Prostate gland (tissue), 2 donors: Measurements from ENCODE around the gene DMBT1. TPM values are rescaled to one million over a fixed set of nuclear protein-coding genes. Genes with fewer than 3 reads are reported as not detected.

Experiments used
- DNase-seq: peaks from one replicate; pipeline ENCODE4 v3.0.0-alpha.2; 2019; ENCODE audit warnings: low spot score
- H3K27ac ChIP-seq, 2 donors: fragments of 200-600 bp; sonication (generic); 2 replicates each; pipeline ENCODE4 v1.5.1; 2017 to 2019
- H3K27me3 ChIP-seq: fragments of 200-600 bp; sonication (generic); replicated peaks from 2 replicates; pipeline ENCODE4 v1.5.1; 2019; ENCODE audit not compliant: insufficient read depth
- H3K36me3 ChIP-seq, 2 donors: fragments of 200-600 bp; sonication (generic); 1 replicate in 1 of 2; 2 replicates in 1 of 2; pipeline versions ENCODE4 v1.5.1 to v1.8.1; 2017 to 2019
- H3K4me1 ChIP-seq: fragments of 200-600 bp; sonication (generic); replicated peaks from 2 replicates; pipeline ENCODE4 v1.5.1; 2019
- H3K4me3 ChIP-seq, 2 donors: fragments of 200-600 bp; sonication (generic); 2 replicates each; pipeline ENCODE4 v1.5.1; 2017 to 2019
- H3K9me3 ChIP-seq: fragments of 200-600 bp; sonication (generic); 2 replicates; pipeline ENCODE4 v1.5.1; 2017
- POLR2A ChIP-seq: fragments of 450-650 bp; IDR thresholded peaks from one replicate; pipeline ENCODE4 v1.6.1; 2016; ENCODE audit warnings: antibody characterized with exemption, mild to moderate bottlenecking
- POLR2AphosphoS5 ChIP-seq: sonication (generic); formaldehyde crosslinking; IDR thresholded peaks from one replicate; pipeline ENCODE4 v1.6.1; 2017; ENCODE audit warnings: antibody characterized with exemption
- WGBS: methylation state at CpG from one replicate; pipeline ENCODE4 v1.1.5; 2018; 5-methylcytosine and 5-hydroxymethylcytosine counted together
- intact Hi-C: fragments of 100-400 bp; cut with DNase I; formaldehyde crosslinking; loops from one replicate; pipeline ENCODE4 v1.14.2; 2022
- total RNA-seq, 2 donors: library from RNA; depleted of rRNA; stranded (reverse); fragments of >200 nt; gene quantifications; one replicate each; pipeline ENCODE4 v1.1.0, GENCODE V29; 2016
- TF ChIP-seq, protein P1 (sequence below), 4 experiments: fragments of 200-600 bp in 2 of 4; fragments of 450-650 bp in 2 of 4; sonication (generic) in 2 of 4; IDR thresholded peaks; 1 replicate in 3 of 4; 2 replicates in 1 of 4; pipeline ENCODE4 v1.5.1; 2016 to 2019; ENCODE audit warnings: antibody characterized with exemption in 4 of 4, mild to moderate bottlenecking in 2 of 4, moderate library complexity in 2 of 4

DMBT1 gene
- total RNA-seq, 2 donors from 2014 or later = 0.51 to 4.6 TPM

DNA sequence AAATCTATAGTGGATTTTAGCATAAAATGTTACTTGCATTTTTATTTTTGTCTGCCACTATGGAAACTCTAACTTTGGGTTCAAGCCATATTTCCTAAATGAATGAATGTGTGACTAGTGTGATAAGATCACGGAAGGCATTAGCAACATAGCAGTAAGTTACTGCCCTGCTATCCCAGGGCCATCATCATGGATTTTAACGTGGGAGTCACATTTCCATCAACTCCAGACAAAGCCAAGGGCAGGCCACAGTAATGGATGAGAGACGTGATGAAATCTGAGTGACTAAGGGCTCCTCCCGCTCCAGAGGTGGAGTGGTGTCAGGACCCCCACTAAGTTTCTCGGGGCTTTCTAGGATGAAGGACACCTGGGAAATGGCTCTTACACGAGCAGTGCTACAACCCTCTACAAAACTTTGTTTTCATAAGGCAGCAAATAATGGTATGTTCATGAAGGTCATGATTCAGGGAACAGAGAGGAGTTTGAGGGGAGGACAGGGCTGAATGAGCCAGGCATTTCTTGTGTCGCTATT lies 104.8 kb downstream of the DMBT1 start:
- WGBS = 63% methylated on average over 7 of the region's 7 CpGs
- no peak for DNase-seq
- Histone ChIP-seq H3K4me1 (no peaks in the 10 kb centered on the region), H3K27me3 (no peaks in the 10 kb centered on the region), H3K9me3 (no peaks in the 10 kb centered on the region), H3K4me3 (no peak overlapping the region), H3K36me3 (no peaks in the 10 kb centered on the region), H3K27ac (no peak overlapping the region)
- TF ChIP-seq POLR2AphosphoS5 (no peak), POLR2A (no peak)
- TF ChIP-seq, protein P1, sequence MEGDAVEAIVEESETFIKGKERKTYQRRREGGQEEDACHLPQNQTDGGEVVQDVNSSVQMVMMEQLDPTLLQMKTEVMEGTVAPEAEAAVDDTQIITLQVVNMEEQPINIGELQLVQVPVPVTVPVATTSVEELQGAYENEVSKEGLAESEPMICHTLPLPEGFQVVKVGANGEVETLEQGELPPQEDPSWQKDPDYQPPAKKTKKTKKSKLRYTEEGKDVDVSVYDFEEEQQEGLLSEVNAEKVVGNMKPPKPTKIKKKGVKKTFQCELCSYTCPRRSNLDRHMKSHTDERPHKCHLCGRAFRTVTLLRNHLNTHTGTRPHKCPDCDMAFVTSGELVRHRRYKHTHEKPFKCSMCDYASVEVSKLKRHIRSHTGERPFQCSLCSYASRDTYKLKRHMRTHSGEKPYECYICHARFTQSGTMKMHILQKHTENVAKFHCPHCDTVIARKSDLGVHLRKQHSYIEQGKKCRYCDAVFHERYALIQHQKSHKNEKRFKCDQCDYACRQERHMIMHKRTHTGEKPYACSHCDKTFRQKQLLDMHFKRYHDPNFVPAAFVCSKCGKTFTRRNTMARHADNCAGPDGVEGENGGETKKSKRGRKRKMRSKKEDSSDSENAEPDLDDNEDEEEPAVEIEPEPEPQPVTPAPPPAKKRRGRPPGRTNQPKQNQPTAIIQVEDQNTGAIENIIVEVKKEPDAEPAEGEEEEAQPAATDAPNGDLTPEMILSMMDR (IDR thresholded peaks at IDR 0.05) = no peak
- intact Hi-C loops = no loop called here

DNA sequence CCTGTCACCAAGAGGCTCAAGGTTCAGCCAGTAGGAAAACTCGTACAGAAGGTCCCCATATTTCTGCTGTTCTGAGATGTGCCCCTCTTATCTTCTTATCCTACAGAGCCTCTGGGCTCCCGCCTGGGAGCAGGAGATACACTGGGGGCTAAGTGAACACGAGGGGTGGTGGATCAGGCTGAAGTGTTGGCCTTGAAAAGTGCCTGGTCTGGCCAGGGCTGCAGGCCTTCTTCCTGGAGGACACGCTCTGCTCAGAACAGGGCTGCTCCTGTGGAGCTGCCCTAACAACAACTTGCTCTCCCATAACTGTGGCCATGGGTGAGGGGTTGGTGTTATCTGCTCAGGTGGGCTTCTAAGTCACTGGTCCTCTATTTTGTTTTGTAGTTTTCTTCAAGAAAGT lies 105.4 kb downstream of the DMBT1 start:
- no peak for DNase-seq
- Histone ChIP-seq H3K9me3 (no peaks in the 10 kb centered on the region), H3K27me3 (no peaks in the 10 kb centered on the region), H3K4me3 (no peak overlapping the region), H3K4me1 (no peaks in the 10 kb centered on the region), H3K27ac (no peak overlapping the region), H3K36me3 (no peaks in the 10 kb centered on the region)
- TF ChIP-seq POLR2AphosphoS5 (no peak), POLR2A (no peak)
- TF ChIP-seq, protein P1 (IDR thresholded peaks at IDR 0.05) = no peak
- intact Hi-C loops = no loop called here
- WGBS = 80% methylated on average over 4 of the region's 4 CpGs

DNA sequence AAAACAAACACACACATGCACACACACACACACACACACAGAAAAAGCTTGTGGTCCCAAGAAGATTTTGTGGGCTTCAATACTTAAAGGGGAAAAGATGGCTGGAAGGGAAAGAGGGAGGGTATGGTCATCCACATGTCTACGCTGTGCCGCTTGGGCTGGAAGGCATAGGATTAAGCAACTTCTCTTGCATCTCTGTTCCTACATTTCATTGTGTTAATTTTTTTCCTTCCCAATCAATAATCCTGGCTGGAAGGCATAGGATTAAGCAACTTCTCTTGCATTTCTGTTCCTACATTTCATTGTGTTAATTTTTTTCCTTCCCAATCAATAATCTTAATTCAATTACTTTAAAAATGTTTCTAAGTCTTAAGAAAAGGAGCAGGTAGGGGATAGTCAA lies 108.5 kb downstream of the DMBT1 start:
- DNase-seq = no peak
- H3K4me3 ChIP-seq = no peak overlapping the region
- intact Hi-C loops = no loop called here
- no peaks in the 10 kb centered on the region for H3K9me3 ChIP-seq
- no peaks in the 10 kb centered on the region for H3K27me3 ChIP-seq
- TF ChIP-seq, protein P1 (IDR thresholded peaks at IDR 0.05) = no peak
- no peak for TF ChIP-seq POLR2A
- TF ChIP-seq POLR2AphosphoS5 = no peak
- no peaks in the 10 kb centered on the region for H3K36me3 ChIP-seq
- H3K4me1 ChIP-seq = no peaks in the 10 kb centered on the region
- H3K27ac ChIP-seq = no peak overlapping the region
- 93% methylated on average over 2 of the region's 2 CpGs for WGBS

DNA sequence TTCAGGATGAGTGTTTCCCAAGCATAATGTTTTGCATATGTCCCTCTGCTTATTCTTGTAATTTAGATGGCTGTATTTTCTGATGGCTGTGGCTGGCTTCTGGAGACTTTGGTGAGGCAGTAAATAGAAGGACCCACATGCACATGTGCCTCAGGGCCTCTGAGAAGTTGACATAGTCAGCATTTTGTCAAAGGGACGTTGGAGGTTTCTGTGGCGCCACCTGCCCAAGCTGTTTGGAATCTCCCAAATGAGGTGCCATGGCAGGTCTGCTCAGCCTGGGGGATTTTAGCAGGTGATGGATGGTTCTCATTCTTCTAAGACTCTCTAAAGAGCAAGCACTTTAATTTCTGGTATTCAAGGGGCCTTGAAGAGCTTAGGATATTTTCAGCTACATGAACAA lies 109.3 kb downstream of the DMBT1 start:
- Histone ChIP-seq H3K27me3 (no peaks in the 10 kb centered on the region), H3K36me3 (no peaks in the 10 kb centered on the region), H3K4me3 (no peak overlapping the region), H3K4me1 (no peaks in the 10 kb centered on the region), H3K9me3 (no peaks in the 10 kb centered on the region), H3K27ac (no peak overlapping the region)
- WGBS = 59% methylated on average over 2 of the region's 2 CpGs
- TF ChIP-seq POLR2A (no peak), POLR2AphosphoS5 (no peak)
- TF ChIP-seq, protein P1 (IDR thresholded peaks at IDR 0.05) = no peak
- intact Hi-C loops = no loop called here
- DNase-seq = no peak

DNA sequence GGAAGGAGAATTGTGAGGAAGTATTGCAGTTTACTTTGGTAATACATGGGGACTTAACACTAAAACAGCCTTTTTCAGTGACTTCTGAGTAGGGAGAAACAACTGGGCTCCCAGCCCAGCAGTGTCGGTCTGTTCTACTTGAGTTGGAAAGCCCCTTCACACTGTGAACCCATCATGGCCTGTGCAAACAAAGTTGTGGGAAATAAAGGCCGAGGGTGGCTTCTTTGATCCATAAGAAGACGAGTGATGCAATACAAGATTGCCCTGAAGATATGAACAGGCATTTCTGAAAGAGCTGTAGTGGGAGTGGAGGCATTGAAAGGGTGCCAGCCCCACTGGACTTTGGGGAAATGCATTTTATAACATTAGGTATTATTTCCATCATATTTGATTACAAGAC lies 110.8 kb downstream of the DMBT1 start:
- intact Hi-C loops = no loop called here
- Histone ChIP-seq H3K27me3 (no peaks in the 10 kb centered on the region), H3K36me3 (no peaks in the 10 kb centered on the region), H3K4me3 (no peak overlapping the region), H3K9me3 (no peaks in the 10 kb centered on the region), H3K4me1 (no peaks in the 10 kb centered on the region), H3K27ac (no peak overlapping the region)
- TF ChIP-seq POLR2A = no peak
- TF ChIP-seq, protein P1 (IDR thresholded peaks at IDR 0.05) = no peak
- TF ChIP-seq POLR2AphosphoS5 = no peak
- no peak for DNase-seq
- 7% methylated on average over 3 of the region's 3 CpGs for WGBS
